Left lung (tissue), 10 donors: ENCODE results near the gene SMARCD3. TPM values are rescaled to one million over a fixed set of nuclear protein-coding genes. Genes with fewer than 3 reads are reported as not detected.

ENCODE experiments used
- ATAC-seq: fragments of 200-7000 bp; cut with Tn5 transposase; one replicate; pipeline ENCODE4 v1.9.1; 2020; ENCODE audit warnings: moderate library complexity
- DNase-seq, 4 donors: peaks; one replicate each; pipeline ENCODE4 v3.0.0-alpha.2; 2013 to 2020
- H3K27ac ChIP-seq, 2 donors: fragments of 200-600 bp; sonication (generic) in 1 of 2; one replicate each; pipeline versions ENCODE4 v1.5.0 to v1.8.0; 2020 to 2021
- H3K27me3 ChIP-seq, 2 donors: fragments of 200-600 bp; sonication (generic) in 1 of 2; one replicate each; pipeline versions ENCODE4 v1.5.0 to v1.8.0; 2020 to 2021
- H3K36me3 ChIP-seq, 2 donors: fragments of 200-600 bp; sonication (generic) in 1 of 2; one replicate each; pipeline versions ENCODE4 v1.5.0 to v1.8.0; 2020 to 2021
- H3K4me1 ChIP-seq, 2 donors: fragments of 200-600 bp; one replicate each; pipeline ENCODE4 v1.8.0; 2021
- H3K4me3 ChIP-seq, 2 donors: fragments of 200-600 bp; sonication (generic) in 1 of 2; one replicate each; pipeline versions ENCODE4 v1.5.0 to v1.8.0; 2020 to 2021; ENCODE audit warnings: mild to moderate bottlenecking in 1 of 2
- H3K9me3 ChIP-seq, 2 donors: fragments of 200-600 bp; sonication (generic) in 1 of 2; one replicate each; pipeline versions ENCODE4 v1.5.0 to v1.8.0; 2020 to 2021
- CTCF ChIP-seq, 2 donors: fragments of 200-600 bp; sonication (generic) in 1 of 2; IDR thresholded peaks; one replicate each; pipeline versions ENCODE4 v1.5.0 to v1.8.0; 2021; ENCODE audit warnings: antibody characterized with exemption in 2 of 2
- intact Hi-C, 2 donors: fragments of 100-400 bp; cut with DNase I; formaldehyde crosslinking; loops; one replicate each; pipeline versions ENCODE4 v1.11.2 to v1.14.2; 2022
- polyA plus RNA-seq, 6 donors: library from polyadenylated mRNA; unstranded; fragments of 120-200 nt; gene quantifications; one replicate each; pipeline ENCODE4 v1.2.1, GENCODE V29; 2013; ENCODE audit not compliant: insufficient read length in 6 of 6
- total RNA-seq, 2 donors: library from RNA; stranded (reverse); fragmentation: NEBNext Ultra II Directional; extraction: Animal tissue kit (Norgen Biotek cat#: 25700); gene quantifications; one replicate each; pipeline ENCODE4 v1.2.1, GENCODE V29; 2021
- donor health status: DM: no; HTN: yes; CAD: no.
- donor health status: DM: no; HTN: no; CAD: no.

SMARCD3 gene
- total and polyA plus RNA-seq, 8 donors = 45.5 to 130 (median 95.3) TPM

GRCh38 chr7:151223728-151224127, 24.8 kb downstream of the SMARCD3 start:
- intact Hi-C loops = no loop called here
- H3K27me3 ChIP-seq = no peaks in the 10 kb centered on the region
- H3K36me3 ChIP-seq = peaks cover 0 to 63% of the 10 kb centered on the region in 2 donors
- H3K27ac ChIP-seq = no peak overlapping the region
- H3K9me3 ChIP-seq = no peaks in the 10 kb centered on the region
- ATAC-seq = no peak
- no peak overlapping the region for H3K4me3 ChIP-seq
- H3K4me1 ChIP-seq = peaks cover 10 to 28% of the 10 kb centered on the region in 2 donors
- no peak for TF ChIP-seq CTCF (IDR thresholded peaks at IDR 0.05)
- no peak for DNase-seq

- H3K4me1 ChIP-seq = no peaks in the 10 kb centered on the region
- H3K27me3 ChIP-seq = no peaks in the 10 kb centered on the region
- TF ChIP-seq CTCF (IDR thresholded peaks at IDR 0.05) = no peak
- intact Hi-C loops = no loop called here
- H3K4me3 ChIP-seq = no peak overlapping the region
- no peak for ATAC-seq
- no peaks in the 10 kb centered on the region for H3K9me3 ChIP-seq
- no peak for DNase-seq
- no peak overlapping the region for H3K27ac ChIP-seq
- H3K36me3 ChIP-seq = peaks cover 0 to 100% of the 10 kb centered on the region in 2 donors
Observed at GRCh38 chr7:151218170-151218569, 30.3 kb downstream of the SMARCD3 start.

- intact Hi-C loops = no loop called here
- ATAC-seq (no peak), DNase-seq (no peak)
- Histone ChIP-seq H3K27ac (no peak overlapping the region), H3K27me3 (no peaks in the 10 kb centered on the region), H3K36me3 (peaks cover 0 to 87% of the 10 kb centered on the region in 2 donors), H3K9me3 (no peaks in the 10 kb centered on the region), H3K4me3 (no peak overlapping the region), H3K4me1 (no peaks in the 10 kb centered on the region)
- TF ChIP-seq CTCF (IDR thresholded peaks at IDR 0.05) = no peak
Observed at GRCh38 chr7:151215396-151215795, 33.1 kb downstream of the SMARCD3 start.

GRCh38 chr7:151213826-151214225, 34.7 kb downstream of the SMARCD3 start:
- Histone ChIP-seq H3K4me1 (no peaks in the 10 kb centered on the region), H3K4me3 (no peak overlapping the region), H3K27ac (no peak overlapping the region), H3K9me3 (no peaks in the 10 kb centered on the region), H3K27me3 (no peaks in the 10 kb centered on the region), H3K36me3 (peaks cover 0 to 72% of the 10 kb centered on the region in 2 donors)
- TF ChIP-seq CTCF (IDR thresholded peaks at IDR 0.05) = no peak
- DNase-seq (no peak), ATAC-seq (no peak)
- intact Hi-C loops = no loop called here

GRCh38 chr7:151212626-151213025, 35.9 kb downstream of the SMARCD3 start:
- intact Hi-C loops = no loop called here
- H3K9me3 ChIP-seq = no peaks in the 10 kb centered on the region
- H3K4me1 ChIP-seq = no peaks in the 10 kb centered on the region
- no peaks in the 10 kb centered on the region for H3K27me3 ChIP-seq
- TF ChIP-seq CTCF (IDR thresholded peaks at IDR 0.05) = no peak
- DNase-seq (no peak), ATAC-seq (no peak)
- no peak overlapping the region for H3K27ac ChIP-seq
- H3K36me3 ChIP-seq = peaks cover 0 to 60% of the 10 kb centered on the region in 2 donors
- H3K4me3 ChIP-seq = no peak overlapping the region
